B cell (primary cell): ENCODE data around the gene TRAPPC5.

Experiments
- CTCF ChIP-seq: fragments of 200-600 bp; IDR thresholded peaks from one replicate; pipeline ENCODE4 v1.8.0; 2022; ENCODE audit warnings: antibody characterized with exemption, mild to moderate bottlenecking
- EZH2 ChIP-seq: IDR thresholded peaks from 2 replicates; pipeline ENCODE4 v1.6.1; 2012; ENCODE audit warnings: borderline replicate concordance, low read depth, mild to moderate bottlenecking, moderate library complexity, low read length; ENCODE audit not compliant: insufficient read depth, poor library complexity, severe bottlenecking

DNA sequence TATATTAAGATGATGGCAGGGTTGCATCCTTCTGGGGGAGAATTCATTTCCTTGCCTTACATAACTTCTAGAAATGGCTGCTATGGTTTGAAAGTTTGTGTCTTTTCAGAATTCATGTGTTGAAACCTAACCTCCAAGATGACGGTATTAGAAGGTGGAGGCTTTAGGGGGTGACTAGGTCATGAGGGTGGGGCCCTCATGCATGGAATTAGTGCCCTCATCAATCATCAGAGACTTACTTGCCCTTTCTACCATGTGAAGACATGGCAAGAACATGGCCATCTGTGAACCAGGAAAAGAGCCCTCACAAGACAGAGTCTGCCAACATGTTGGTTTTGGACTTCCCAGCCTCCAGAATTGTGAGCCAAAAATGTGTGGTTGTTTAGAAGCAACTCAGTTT, 36.1 kb downstream of the TRAPPC5 start:
- TF ChIP-seq CTCF = no peak
- no peak for TF ChIP-seq EZH2
